BLaER1 (cell line): ENCODE results near the gene PDE1C.
A peak's percentile ranks its signal among the peaks of the same experiment; 100 is the strongest.

Source experiments
- H3K27ac ChIP-seq: shearing (Covaris generic); formaldehyde crosslinking; 2 replicates; pipeline ENCODE4 v1.8.1; 2022
- H3K27me3 ChIP-seq: shearing (Covaris generic); formaldehyde crosslinking; 2 replicates; pipeline ENCODE4 v1.8.1; 2022
- H3K36me3 ChIP-seq: shearing (Covaris generic); formaldehyde crosslinking; 2 replicates; pipeline ENCODE4 v1.8.1; 2022
- H3K4me1 ChIP-seq: shearing (Covaris generic); formaldehyde crosslinking; 2 replicates; pipeline ENCODE4 v1.8.1; 2022
- H3K4me2 ChIP-seq: shearing (Covaris generic); formaldehyde crosslinking; 2 replicates; pipeline ENCODE4 v1.8.1; 2022
- H3K4me3 ChIP-seq: shearing (Covaris generic); formaldehyde crosslinking; 2 replicates; pipeline ENCODE4 v1.8.1; 2022
- H3K9ac ChIP-seq: shearing (Covaris generic); formaldehyde crosslinking; 2 replicates; pipeline ENCODE4 v1.8.1; 2022
- H3K9me3 ChIP-seq: shearing (Covaris generic); formaldehyde crosslinking; 2 replicates; pipeline ENCODE4 v1.8.1; 2022
- H4K20me1 ChIP-seq: shearing (Covaris generic); formaldehyde crosslinking; 2 replicates; pipeline ENCODE4 v1.8.1; 2022
- Cebpa-rat ChIP-seq: shearing (Covaris generic); IDR thresholded peaks from 2 replicates; pipeline ENCODE4 v1.8.1; 2022

The PDE1C gene

DNA sequence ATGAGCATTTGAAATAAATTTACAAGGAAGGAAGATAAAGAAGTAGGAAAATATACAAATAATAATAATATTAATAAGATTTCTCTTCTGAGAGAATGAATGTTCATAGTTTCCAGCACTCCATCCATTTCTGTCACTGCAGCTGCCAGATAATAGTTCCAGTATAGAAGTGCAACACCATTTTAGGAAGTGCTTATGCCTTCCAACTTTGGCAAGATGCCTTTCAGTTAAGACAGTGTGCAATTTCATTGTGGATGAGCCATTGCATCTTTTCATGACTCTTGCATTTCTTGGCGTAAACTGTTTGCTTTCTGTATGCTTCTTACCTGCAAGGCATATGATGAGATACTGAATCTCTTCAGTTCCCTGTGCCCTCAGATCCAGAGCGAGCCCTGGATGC, 185.0 kb downstream of the PDE1C start:
- no peak for TF ChIP-seq Cebpa-rat
- H3K4me1 ChIP-seq: peaks cover 7% of the 10 kb centered on the region; the same call in 1 of the 2 replicates
- no peaks in the 10 kb centered on the region for H3K36me3 ChIP-seq
- no peaks in the 10 kb centered on the region for H3K27me3 ChIP-seq
- H3K4me3 ChIP-seq: no peak overlapping the region
- no peak overlapping the region for H3K27ac ChIP-seq
- peaks cover 7% of the 10 kb centered on the region; the same call in 1 of the 2 replicates for H3K9me3 ChIP-seq
- H3K9ac ChIP-seq: no peak overlapping the region
- no peaks in the 10 kb centered on the region for H4K20me1 ChIP-seq
- H3K4me2 ChIP-seq: no peak overlapping the region

DNA sequence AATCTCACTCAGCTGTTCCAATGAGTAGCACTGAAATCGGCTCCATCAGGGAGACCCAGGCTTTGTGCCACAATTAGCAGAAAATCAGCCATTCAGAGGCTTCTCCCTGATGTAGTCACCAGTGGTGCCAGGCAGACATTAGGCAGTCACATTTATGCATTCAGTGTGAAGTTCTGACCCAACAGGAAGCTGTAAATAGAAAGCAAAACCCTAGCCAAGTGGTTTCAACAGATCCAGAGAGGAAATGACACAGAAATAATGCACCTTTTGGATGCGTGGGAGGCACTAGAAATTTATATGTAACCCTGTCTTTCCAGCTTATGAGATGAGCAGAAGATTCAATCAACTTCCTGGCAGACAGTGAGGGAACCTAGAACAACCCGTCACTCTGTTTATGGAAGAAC, 186.4 kb downstream of the PDE1C start:
- no peaks in the 10 kb centered on the region for H3K4me1 ChIP-seq
- no peak overlapping the region for H3K4me2 ChIP-seq
- H3K27ac ChIP-seq: no peak overlapping the region
- no peaks in the 10 kb centered on the region for H3K36me3 ChIP-seq
- H3K9me3 ChIP-seq: peaks cover 7% of the 10 kb centered on the region; the same call in 1 of the 2 replicates
- TF ChIP-seq Cebpa-rat: no peak
- H4K20me1 ChIP-seq: no peaks in the 10 kb centered on the region
- H3K9ac ChIP-seq: no peak overlapping the region
- H3K4me3 ChIP-seq: no peak overlapping the region
- H3K27me3 ChIP-seq: no peaks in the 10 kb centered on the region

GRCh38 chr7:31882187-31882586, 188.0 kb downstream of the PDE1C start:
- no peak overlapping the region for H3K4me3 ChIP-seq
- H3K27ac ChIP-seq: no peak overlapping the region
- H3K4me1 ChIP-seq: no peaks in the 10 kb centered on the region
- no peak overlapping the region for H3K9ac ChIP-seq
- no peak for TF ChIP-seq Cebpa-rat
- no peaks in the 10 kb centered on the region for H3K36me3 ChIP-seq
- H3K27me3 ChIP-seq: no peaks in the 10 kb centered on the region
- no peaks in the 10 kb centered on the region for H4K20me1 ChIP-seq
- peaks cover 7% of the 10 kb centered on the region; the same call in 1 of the 2 replicates for H3K9me3 ChIP-seq
- no peak overlapping the region for H3K4me2 ChIP-seq

DNA sequence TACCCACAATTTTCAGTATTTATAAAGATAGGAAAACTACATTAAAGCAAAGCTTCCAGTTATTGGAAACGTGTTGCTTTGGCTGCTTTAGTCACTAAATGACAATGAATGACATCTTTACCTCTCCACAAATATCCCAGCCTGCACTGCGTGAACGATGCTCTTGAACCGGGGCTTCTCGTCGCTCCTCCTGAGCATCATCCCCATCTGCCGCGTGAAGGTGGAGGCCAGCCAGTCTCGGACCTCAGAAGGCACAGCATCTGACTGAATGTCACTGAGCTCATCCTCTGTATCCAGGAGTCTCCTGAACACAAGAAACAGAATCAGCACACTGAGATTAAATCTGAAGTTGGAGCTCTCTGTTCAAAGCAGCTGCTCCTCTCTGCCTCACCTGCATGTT, 191.3 kb downstream of the PDE1C start:
- H3K4me2 ChIP-seq: no peak overlapping the region
- H3K9ac ChIP-seq: no peak overlapping the region
- no peaks in the 10 kb centered on the region for H3K27me3 ChIP-seq
- peaks cover 16% of the 10 kb centered on the region for H3K4me1 ChIP-seq
- H3K9me3 ChIP-seq: no peaks in the 10 kb centered on the region
- no peak for TF ChIP-seq Cebpa-rat
- H3K36me3 ChIP-seq: no peaks in the 10 kb centered on the region
- no peak overlapping the region for H3K4me3 ChIP-seq
- H4K20me1 ChIP-seq: no peaks in the 10 kb centered on the region
- H3K27ac ChIP-seq: no peak overlapping the region

DNA sequence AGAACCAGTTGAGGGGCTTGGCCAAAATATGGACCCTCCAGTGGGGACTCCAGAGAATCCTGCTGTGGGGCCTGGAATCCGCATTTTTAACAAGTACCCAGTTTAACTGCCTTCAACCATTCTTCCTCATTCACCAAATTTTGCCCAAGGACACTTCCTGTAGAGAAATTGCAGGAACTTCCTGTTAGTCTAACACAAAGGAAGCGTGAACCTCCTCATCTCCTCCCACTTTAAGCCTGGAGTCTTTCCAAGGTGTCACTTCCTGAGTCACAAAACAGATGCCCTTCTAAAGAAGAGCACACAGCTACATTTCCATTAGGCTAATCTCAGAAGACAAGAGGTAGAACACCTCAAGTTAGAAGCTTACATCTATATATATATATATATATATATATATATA, 194.8 kb downstream of the PDE1C start:
- H3K9ac ChIP-seq: no peak overlapping the region
- no peaks in the 10 kb centered on the region for H3K9me3 ChIP-seq
- no peak overlapping the region for H3K27ac ChIP-seq
- H3K4me3 ChIP-seq: no peak overlapping the region
- peaks cover 29% of the 10 kb centered on the region for H3K4me1 ChIP-seq
- no peaks in the 10 kb centered on the region for H3K27me3 ChIP-seq
- no peaks in the 10 kb centered on the region for H4K20me1 ChIP-seq
- TF ChIP-seq Cebpa-rat: no peak
- no peaks in the 10 kb centered on the region for H3K36me3 ChIP-seq
- peak overlapping the region; percentile 47 for H3K4me2 ChIP-seq

DNA sequence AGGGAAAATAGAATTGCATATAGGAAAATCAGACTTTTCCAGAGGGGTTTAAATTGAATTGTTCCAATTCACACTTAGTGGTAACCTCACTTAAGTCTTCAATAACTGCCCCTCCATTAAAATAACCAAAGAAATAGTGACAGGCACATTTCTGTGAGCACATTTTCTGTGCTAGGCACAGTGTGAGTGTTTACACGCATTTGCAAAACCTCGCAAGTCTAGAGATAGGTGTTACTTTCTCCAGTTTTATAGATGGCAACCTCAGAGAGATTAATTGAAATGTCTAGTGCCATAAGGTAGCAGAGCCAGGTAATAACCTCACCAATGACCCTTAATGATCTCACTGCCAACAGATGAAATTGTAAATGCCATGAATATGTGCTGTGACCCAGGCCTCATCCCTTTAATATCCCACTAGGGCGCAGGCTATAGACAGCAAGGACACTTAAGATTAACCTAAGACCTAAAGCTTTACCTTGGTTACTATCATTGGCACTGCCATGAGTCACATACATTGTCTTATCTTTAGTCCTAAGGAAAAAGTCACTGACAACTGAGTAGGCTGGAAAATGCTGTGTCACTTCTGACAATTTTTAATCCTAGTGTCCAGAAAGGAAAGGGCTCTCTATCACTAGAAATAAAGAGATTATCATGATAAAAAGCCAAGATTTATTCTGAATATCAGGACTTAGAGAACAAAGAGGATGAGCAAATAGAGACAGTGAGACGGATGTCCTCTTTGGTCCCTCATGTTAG, 195.4 kb downstream of the PDE1C start:
- H3K9me3 ChIP-seq: no peaks in the 10 kb centered on the region
- peaks cover 29% of the 10 kb centered on the region for H3K4me1 ChIP-seq
- no peaks in the 10 kb centered on the region for H4K20me1 ChIP-seq
- H3K36me3 ChIP-seq: no peaks in the 10 kb centered on the region
- no peak for TF ChIP-seq Cebpa-rat
- H3K4me2 ChIP-seq: peak overlapping the region; percentile 47
- no peaks in the 10 kb centered on the region for H3K27me3 ChIP-seq
- no peak overlapping the region for H3K9ac ChIP-seq
- no peak overlapping the region for H3K4me3 ChIP-seq
- no peak overlapping the region for H3K27ac ChIP-seq

DNA sequence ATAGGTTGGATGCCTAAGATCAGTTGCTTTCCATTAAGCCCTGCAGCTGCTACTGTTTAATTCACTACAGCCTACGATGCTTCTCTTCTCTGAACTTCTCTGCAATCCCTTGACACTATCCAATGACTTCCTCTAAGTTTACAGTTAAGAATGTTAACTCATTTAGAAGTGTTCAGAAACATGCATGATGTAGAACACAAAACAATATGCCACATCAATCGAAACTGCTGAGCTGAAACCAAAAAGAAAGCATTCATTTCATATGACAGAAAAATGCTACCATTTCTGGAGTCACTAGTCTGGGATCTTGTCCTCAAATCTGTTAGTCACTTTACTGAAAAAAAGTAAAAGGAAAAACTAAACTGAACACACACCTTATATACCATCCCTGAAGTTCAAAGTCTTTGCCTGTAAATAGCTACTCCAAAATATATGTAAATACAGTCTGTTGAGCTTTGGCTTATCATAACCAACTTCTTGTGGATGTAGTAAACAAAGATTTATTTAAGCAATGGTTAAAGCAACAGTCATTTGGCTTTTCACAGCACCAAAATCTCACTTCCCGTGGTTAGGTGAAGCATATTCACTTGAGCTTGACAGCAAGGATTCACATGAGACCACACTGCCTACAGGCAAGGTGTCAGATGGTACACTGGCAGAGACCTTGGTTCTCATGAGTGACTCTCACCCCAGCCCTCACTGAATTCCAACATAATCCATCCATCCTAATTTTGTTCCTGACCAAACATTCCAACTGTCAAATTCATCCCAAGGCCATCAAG, 196.2 kb downstream of the PDE1C start:
- H3K4me1 ChIP-seq: peaks cover 29% of the 10 kb centered on the region
- no peak overlapping the region for H3K9ac ChIP-seq
- H4K20me1 ChIP-seq: no peaks in the 10 kb centered on the region
- no peak overlapping the region for H3K4me3 ChIP-seq
- TF ChIP-seq Cebpa-rat: no peak
- H3K4me2 ChIP-seq: peak overlapping the region; percentile 27
- no peaks in the 10 kb centered on the region for H3K27me3 ChIP-seq
- no peaks in the 10 kb centered on the region for H3K9me3 ChIP-seq
- no peaks in the 10 kb centered on the region for H3K36me3 ChIP-seq
- no peak overlapping the region for H3K27ac ChIP-seq

- Histone ChIP-seq H3K27ac (no peak overlapping the region), H3K9ac (no peak overlapping the region), H3K4me1 (peaks cover 29% of the 10 kb centered on the region), H3K4me2 (peak overlapping the region; percentile 27), H3K36me3 (no peaks in the 10 kb centered on the region), H3K27me3 (no peaks in the 10 kb centered on the region), H3K4me3 (no peak overlapping the region), H4K20me1 (no peaks in the 10 kb centered on the region), H3K9me3 (peaks cover under 1% of the 10 kb centered on the region)
- no peak for TF ChIP-seq Cebpa-rat
These were observed 197.4 kb downstream of the PDE1C start for GRCh38 chr7:31872545-31873370.

GRCh38 chr7:31864646-31865045, 205.6 kb downstream of the PDE1C start:
- Histone ChIP-seq H3K36me3 (no peaks in the 10 kb centered on the region), H3K9me3 (peaks cover 9% of the 10 kb centered on the region), H3K9ac (no peak overlapping the region), H4K20me1 (no peaks in the 10 kb centered on the region), H3K4me3 (no peak overlapping the region), H3K27me3 (no peaks in the 10 kb centered on the region), H3K4me2 (no peak overlapping the region), H3K4me1 (no peaks in the 10 kb centered on the region), H3K27ac (no peak overlapping the region)
- no peak for TF ChIP-seq Cebpa-rat

- no peak for TF ChIP-seq Cebpa-rat
- H3K9me3 ChIP-seq: no peaks in the 10 kb centered on the region
These were observed 209.3 kb downstream of the PDE1C start for GRCh38 chr7:31860925-31861324.

More at GRCh38 chr7:31860925-31861324, 209.3 kb downstream of the PDE1C start:
- Histone ChIP-seq H3K4me2 (no peak overlapping the region), H3K36me3 (no peaks in the 10 kb centered on the region), H3K9ac (no peak overlapping the region), H3K4me3 (no peak overlapping the region), H4K20me1 (no peaks in the 10 kb centered on the region), H3K27me3 (no peaks in the 10 kb centered on the region), H3K27ac (no peak overlapping the region), H3K4me1 (no peaks in the 10 kb centered on the region)
